Parathyroid adenoma (tissue), 2 donors: Measurements from ENCODE around the gene HERC4.
"Not testable (repeated sequence)": the region's sequence is repeated elsewhere in the genome, so short reads cannot be mapped to it uniquely, and the experiment has no call there.

Source experiments
- H2AFZ ChIP-seq: fragments of 300-600 bp; sonication (generic); one replicate; pipeline ENCODE4 v1.7.0; 2017; ENCODE audit warnings: antibody characterized with exemption, mild to moderate bottlenecking
- H3K27ac ChIP-seq: fragments of 300-600 bp; sonication (generic); one replicate; pipeline ENCODE4 v1.7.0; 2017
- H3K27me3 ChIP-seq: fragments of 300-600 bp; sonication (generic); one replicate; pipeline ENCODE4 v1.7.0; 2017; ENCODE audit warnings: low read length; ENCODE audit not compliant: control insufficient read depth, insufficient read depth
- H3K36me3 ChIP-seq: fragments of 300-600 bp; sonication (generic); one replicate; pipeline ENCODE4 v1.7.0; 2017; ENCODE audit warnings: low read length; ENCODE audit not compliant: control insufficient read depth, insufficient read depth
- H3K4me1 ChIP-seq: fragments of 300-600 bp; sonication (generic); one replicate; pipeline ENCODE4 v1.7.0; 2017; ENCODE audit warnings: control low read depth
- H3K4me2 ChIP-seq: fragments of 300-600 bp; sonication (generic); one replicate; pipeline ENCODE4 v1.7.0; 2017; ENCODE audit warnings: low read length
- H3K4me3 ChIP-seq: fragments of 300-600 bp; sonication (generic); one replicate; pipeline ENCODE4 v1.7.0; 2017; ENCODE audit warnings: low read depth, low read length
- H3K79me2 ChIP-seq: fragments of 300-600 bp; sonication (generic); one replicate; pipeline ENCODE4 v1.7.0; 2017; ENCODE audit warnings: control low read depth
- H3K9ac ChIP-seq: fragments of 300-600 bp; sonication (generic); one replicate; pipeline ENCODE4 v1.7.0; 2017; ENCODE audit warnings: mild to moderate bottlenecking
- H3K9me3 ChIP-seq: fragments of 300-600 bp; sonication (generic); one replicate; pipeline ENCODE4 v1.7.0; 2017; ENCODE audit warnings: low read length; ENCODE audit not compliant: control insufficient read depth
- CTCF ChIP-seq: fragments of 300-600 bp; sonication (generic); IDR thresholded peaks from one replicate; pipeline ENCODE4 v1.7.0; 2017; ENCODE audit warnings: antibody characterized with exemption, mild to moderate bottlenecking
- donor health status: primary hyperparathyroidism.

Gene HERC4

GRCh38 chr10:68001000-68001399, 74.1 kb downstream of the HERC4 start:
- no peak overlapping the region for H3K9ac ChIP-seq
- no peaks in the 10 kb centered on the region for H3K36me3 ChIP-seq
- H3K79me2 ChIP-seq = no peaks in the 10 kb centered on the region
- H3K9me3 ChIP-seq = no peaks in the 10 kb centered on the region
- no peak overlapping the region for H3K4me3 ChIP-seq
- TF ChIP-seq CTCF = no peak
- H3K4me1 ChIP-seq = no peaks in the 10 kb centered on the region
- no peak overlapping the region for H3K27ac ChIP-seq
- H3K4me2 ChIP-seq = no peak overlapping the region
- H3K27me3 ChIP-seq = no peaks in the 10 kb centered on the region
- H2AFZ ChIP-seq = no peak overlapping the region

- no peak for TF ChIP-seq CTCF
- Histone ChIP-seq H3K9ac (no peak overlapping the region), H3K4me2 (no peak overlapping the region), H3K27ac (no peak overlapping the region), H3K4me1 (no peaks in the 10 kb centered on the region), H2AFZ (no peak overlapping the region), H3K36me3 (no peaks in the 10 kb centered on the region), H3K4me3 (no peak overlapping the region), H3K9me3 (no peaks in the 10 kb centered on the region), H3K79me2 (no peaks in the 10 kb centered on the region), H3K27me3 (no peaks in the 10 kb centered on the region)
Observed at GRCh38 chr10:67990093-67990492, 85.0 kb downstream of the HERC4 start.

- no peak overlapping the region for H3K4me3 ChIP-seq
- H3K9me3 ChIP-seq = no peaks in the 10 kb centered on the region
- no peak for TF ChIP-seq CTCF
- H2AFZ ChIP-seq = no peak overlapping the region
- no peaks in the 10 kb centered on the region for H3K4me1 ChIP-seq
- H3K4me2 ChIP-seq = no peak overlapping the region
- H3K9ac ChIP-seq = no peak overlapping the region
- H3K79me2 ChIP-seq = no peaks in the 10 kb centered on the region
- H3K27me3 ChIP-seq = no peaks in the 10 kb centered on the region
- H3K36me3 ChIP-seq = no peaks in the 10 kb centered on the region
- H3K27ac ChIP-seq = no peak overlapping the region
Observed at GRCh38 chr10:67988606-67989005, 86.5 kb downstream of the HERC4 start.

GRCh38 chr10:67982603-67983002, 92.5 kb downstream of the HERC4 start:
- not testable (repeated sequence) for H3K9me3 ChIP-seq, H3K9ac ChIP-seq, H3K4me2 ChIP-seq, H3K4me3 ChIP-seq, H3K4me1 ChIP-seq, H3K36me3 ChIP-seq, H2AFZ ChIP-seq, H3K27ac ChIP-seq, H3K27me3 ChIP-seq, H3K79me2 ChIP-seq

- Histone ChIP-seq H3K4me1 (no peaks in the 10 kb centered on the region), H3K9ac (no peak overlapping the region), H3K9me3 (no peaks in the 10 kb centered on the region), H3K4me3 (no peak overlapping the region), H3K79me2 (no peaks in the 10 kb centered on the region), H3K36me3 (no peaks in the 10 kb centered on the region), H2AFZ (no peak overlapping the region), H3K4me2 (no peak overlapping the region), H3K27me3 (no peaks in the 10 kb centered on the region), H3K27ac (no peak overlapping the region)
- TF ChIP-seq CTCF = no peak
Observed at GRCh38 chr10:67978749-67979148, 96.3 kb downstream of the HERC4 start.
